22Rv1 (cell line): ENCODE data around the gene CFAP65.

Source experiments
- ZFX ChIP-seq: fragments of 450-650 bp; IDR thresholded peaks from 2 replicates; pipeline ENCODE4 v1.6.1; 2017; ENCODE audit warnings: antibody characterized with exemption, borderline replicate concordance
- TF ChIP-seq, protein P1 (sequence below): fragments of 450-650 bp; IDR thresholded peaks from 2 replicates; pipeline ENCODE4 v1.5.1; 2017; ENCODE audit warnings: mild to moderate bottlenecking

DNA sequence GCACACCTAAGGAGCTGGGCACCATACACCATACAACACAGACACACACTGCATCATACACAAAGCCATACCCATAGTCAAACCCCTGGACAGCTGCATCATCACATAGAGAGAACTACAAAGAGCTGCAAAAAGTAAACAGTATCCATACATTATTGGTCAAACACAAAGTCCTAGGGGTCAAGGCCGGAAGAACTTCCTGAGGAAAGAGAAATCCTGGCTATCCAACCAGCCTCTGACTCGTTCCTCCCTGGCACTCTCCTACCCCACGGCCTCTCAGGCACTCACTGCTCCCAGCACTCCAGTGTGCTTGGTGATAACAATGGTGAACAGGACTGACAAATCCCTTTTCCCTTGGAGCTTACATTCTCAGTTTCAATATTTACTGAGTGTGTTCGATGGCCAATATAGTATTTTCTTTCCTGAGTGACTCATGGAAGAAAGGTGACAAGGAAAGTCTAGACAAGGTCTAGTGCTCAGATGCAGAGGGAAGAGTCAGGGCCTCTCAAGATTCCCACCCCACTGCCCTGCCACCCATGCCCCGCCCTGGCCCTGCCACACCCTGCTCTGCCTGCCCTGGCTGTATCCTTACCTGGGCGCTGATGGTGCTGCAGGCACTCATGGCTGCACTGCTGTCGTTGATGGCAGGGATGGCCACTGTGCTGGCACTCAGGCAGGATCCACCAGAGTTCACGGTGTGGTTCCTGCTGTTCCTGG is 3.4 kb downstream of the CFAP65 start:
- TF ChIP-seq, protein P1, sequence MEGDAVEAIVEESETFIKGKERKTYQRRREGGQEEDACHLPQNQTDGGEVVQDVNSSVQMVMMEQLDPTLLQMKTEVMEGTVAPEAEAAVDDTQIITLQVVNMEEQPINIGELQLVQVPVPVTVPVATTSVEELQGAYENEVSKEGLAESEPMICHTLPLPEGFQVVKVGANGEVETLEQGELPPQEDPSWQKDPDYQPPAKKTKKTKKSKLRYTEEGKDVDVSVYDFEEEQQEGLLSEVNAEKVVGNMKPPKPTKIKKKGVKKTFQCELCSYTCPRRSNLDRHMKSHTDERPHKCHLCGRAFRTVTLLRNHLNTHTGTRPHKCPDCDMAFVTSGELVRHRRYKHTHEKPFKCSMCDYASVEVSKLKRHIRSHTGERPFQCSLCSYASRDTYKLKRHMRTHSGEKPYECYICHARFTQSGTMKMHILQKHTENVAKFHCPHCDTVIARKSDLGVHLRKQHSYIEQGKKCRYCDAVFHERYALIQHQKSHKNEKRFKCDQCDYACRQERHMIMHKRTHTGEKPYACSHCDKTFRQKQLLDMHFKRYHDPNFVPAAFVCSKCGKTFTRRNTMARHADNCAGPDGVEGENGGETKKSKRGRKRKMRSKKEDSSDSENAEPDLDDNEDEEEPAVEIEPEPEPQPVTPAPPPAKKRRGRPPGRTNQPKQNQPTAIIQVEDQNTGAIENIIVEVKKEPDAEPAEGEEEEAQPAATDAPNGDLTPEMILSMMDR: no peak
- TF ChIP-seq ZFX: no peak
